ENCODE results near the gene ACADL. TPM values are rescaled to one million over a fixed set of nuclear protein-coding genes. Genes with fewer than 3 reads are reported as not detected.
A peak's percentile ranks its signal among the peaks of the same experiment; 100 is the strongest.

ACADL gene
- total RNA-seq, result 1 to 10 TPM; 1.3 to 2.1 (median 1.7) TPM

- TF ChIP-seq EP300 (IDR thresholded peaks at IDR 0.05), result no peak
- no peak for TF ChIP-seq POLR2AphosphoS5 (IDR thresholded peaks at IDR 0.05)
- TF ChIP-seq POLR2A (IDR thresholded peaks at IDR 0.05; ENCODE audit: low read depth), result no peak
- TF ChIP-seq CTCF (IDR thresholded peaks at IDR 0.05), result no peak
- Histone ChIP-seq H3K4me3 (peak within 1 kb of the TSS; percentile 54 to 66 (median 58)), H3K36me3 (no peaks in the 10 kb centered on the region), H3K9me3 (no peaks in the 10 kb centered on the region), H3K27me3 (peaks cover 0 to 54% (median 9%) of the 10 kb centered on the region in 4 donors), H3K4me1 (peaks cover 5 to 15% (median 11%) of the 10 kb centered on the region in 4 donors), H3K27ac (replicated peaks in 1 of 4) (peak within 1 kb of the TSS in 2 of 4 donors; percentile 27 to 31)
- intact Hi-C loops (cut with DNase I), result no loop called here
- 6% methylated on average over 3 of the region's 69 CpGs for WGBS
- DNase-seq (ENCODE audit: extremely low spot score), result no peak
Observed at GRCh38 chr2:210224941-210225672, at the start of gene ACADL. Gene ACADL (minus strand): TSS chr2:210225447. CDS start chr2:210225263, 184 bp downstream.

GRCh38 chr2:210271300-210271699 lies 46.1 kb upstream of the ACADL start:
- intact Hi-C loops (cut with DNase I), result no loop called here
- H3K4me1 ChIP-seq, result no peaks in the 10 kb centered on the region

DNA sequence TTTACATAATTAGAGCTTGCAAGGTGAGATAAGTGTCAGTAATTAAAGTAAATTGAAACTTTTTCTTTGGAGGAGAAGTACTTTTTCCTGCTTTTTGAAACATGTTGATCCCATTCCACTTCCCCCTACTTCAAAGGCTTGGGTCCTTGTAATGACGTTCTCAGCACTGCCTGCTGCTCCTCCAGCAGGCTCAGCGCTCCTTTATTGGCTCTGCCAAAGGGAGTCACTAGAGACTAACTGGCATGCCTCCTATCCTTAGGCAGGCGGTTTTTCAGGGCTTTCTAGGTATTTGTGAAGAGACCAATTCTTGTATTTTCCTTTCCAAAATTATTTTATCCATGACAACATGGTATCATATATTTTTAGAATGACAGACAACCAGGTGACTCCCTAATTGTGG lies 43.9 kb upstream of the ACADL start:
- Histone ChIP-seq H3K27ac (replicated peaks in 1 of 4) (no peak overlapping the region), H3K27me3 (peaks cover 0 to 4% (median 0%) of the 10 kb centered on the region in 4 donors), H3K36me3 (no peaks in the 10 kb centered on the region), H3K4me1 (no peaks in the 10 kb centered on the region), H3K4me3 (no peak overlapping the region), H3K9me3 (no peaks in the 10 kb centered on the region)
- TF ChIP-seq POLR2AphosphoS5 (IDR thresholded peaks at IDR 0.05), result no peak
- no peak for TF ChIP-seq CTCF (IDR thresholded peaks at IDR 0.05)
- no peak for TF ChIP-seq EP300 (IDR thresholded peaks at IDR 0.05)
- TF ChIP-seq POLR2A (IDR thresholded peaks at IDR 0.05; ENCODE audit: low read depth), result no peak
- intact Hi-C loops (cut with DNase I), result no loop called here
- WGBS, result 37% methylated on average over 3 of the region's 3 CpGs
- no peak for DNase-seq (ENCODE audit: extremely low spot score)

More at GRCh38 chr2:210271300-210271699, 46.1 kb upstream of the ACADL start:
- DNase-seq (ENCODE audit: extremely low spot score), result no peak
- TF ChIP-seq EP300 (IDR thresholded peaks at IDR 0.05) (no peak), POLR2AphosphoS5 (IDR thresholded peaks at IDR 0.05) (no peak), POLR2A (IDR thresholded peaks at IDR 0.05; ENCODE audit: low read depth) (no peak), CTCF (IDR thresholded peaks at IDR 0.05) (no peak)
- Histone ChIP-seq H3K4me3 (no peak overlapping the region), H3K36me3 (no peaks in the 10 kb centered on the region), H3K9me3 (no peaks in the 10 kb centered on the region), H3K27ac (replicated peaks in 1 of 4) (no peak overlapping the region), H3K27me3 (peaks cover 0 to 4% (median 0%) of the 10 kb centered on the region in 4 donors)

GRCh38 chr2:210268281-210268680 lies 43.0 kb upstream of the ACADL start:
- no peak for TF ChIP-seq POLR2AphosphoS5 (IDR thresholded peaks at IDR 0.05)
- TF ChIP-seq CTCF (IDR thresholded peaks at IDR 0.05), result no peak
- no peak for TF ChIP-seq POLR2A (IDR thresholded peaks at IDR 0.05; ENCODE audit: low read depth)
- TF ChIP-seq EP300 (IDR thresholded peaks at IDR 0.05), result no peak
- DNase-seq (ENCODE audit: extremely low spot score), result no peak
- 87% methylated on average over 1 of the region's 1 CpG for WGBS

More at GRCh38 chr2:210268281-210268680, 43.0 kb upstream of the ACADL start:
- H3K4me1 ChIP-seq, result no peaks in the 10 kb centered on the region
- intact Hi-C loops (cut with DNase I), result no loop called here
- H3K4me3 ChIP-seq, result no peak overlapping the region
- no peaks in the 10 kb centered on the region for H3K36me3 ChIP-seq
- H3K9me3 ChIP-seq, result no peaks in the 10 kb centered on the region
- H3K27me3 ChIP-seq, result peaks cover 0 to 4% (median 0%) of the 10 kb centered on the region in 4 donors
- no peak overlapping the region for H3K27ac ChIP-seq (replicated peaks in 1 of 4)

Measured in esophagus muscularis mucosa (tissue), 4 donors.